Fibroblast of villous mesenchyme (primary cell): ENCODE measurements around the gene OSBPL8. TPM values are rescaled to one million over a fixed set of nuclear protein-coding genes. Genes with fewer than 3 reads are reported as not detected.
A peak's percentile ranks its signal among the peaks of the same experiment; 100 is the strongest.

Source experiments
- DNase-seq: peaks from one replicate; pipeline ENCODE4 v3.0.0-alpha.2; 2010; ENCODE audit warnings: low read depth
- H3K4me3 ChIP-seq: 2 replicates; pipeline ENCODE4 v1.5.1; 2011; ENCODE audit warnings: low read depth, mild to moderate bottlenecking, low read length
- CTCF ChIP-seq: IDR thresholded peaks from 2 replicates; pipeline ENCODE4 v1.5.1; 2012; ENCODE audit warnings: low read depth, mild to moderate bottlenecking, low read length; ENCODE audit not compliant: insufficient read depth
- small RNA-seq: library from RNA; depleted of rRNA; stranded (forward); fragments of <200 nt; gene quantifications from one replicate; pipeline ENCODE3, GENCODE V24; 2012
- total RNA-seq: library from RNA; depleted of rRNA; stranded (reverse); fragments of >200 nt; gene quantifications from 2 replicates; pipeline ENCODE4 v1.2.3, GENCODE V29; 2012

Gene OSBPL8
- total RNA-seq, 1 donor: 135 TPM

GRCh38 chr12:76308866-76309265 lies 250.7 kb downstream of the OSBPL8 start:
- no peak for DNase-seq
- TF ChIP-seq CTCF: no peak
- H3K4me3 ChIP-seq: no peak overlapping the region

GRCh38 chr12:76307083-76307482 lies 252.5 kb downstream of the OSBPL8 start:
- no peak overlapping the region for H3K4me3 ChIP-seq
- TF ChIP-seq CTCF: no peak
- DNase-seq: no peak

- no peak overlapping the region for H3K4me3 ChIP-seq
- DNase-seq: peak; percentile 46
- no peak for TF ChIP-seq CTCF
Measured at GRCh38 chr12:76303989-76304460, 255.5 kb downstream of the OSBPL8 start.

- no peak for DNase-seq
- TF ChIP-seq CTCF: no peak
- H3K4me3 ChIP-seq: no peak overlapping the region
Measured at GRCh38 chr12:76303365-76303764, 256.2 kb downstream of the OSBPL8 start.

Small RNAs within 50 kb of the gene (small RNA-seq; reads per million reads assigned to genes)
- gene RN7SKP172: not detected

Other genes with a start within 250 kb of the OSBPL8 start
- 5.2 and 13.8 TPM in 2 replicates for gene BBS10, start 211.4 kb downstream of the OSBPL8 start, total RNA-seq
- 73.0 and 88.3 TPM in 2 replicates for gene ZDHHC17, start 204.3 kb upstream of the OSBPL8 start, total RNA-seq